Measurements from ENCODE around the gene C1QL4.
A peak's percentile ranks its signal among the peaks of the same experiment; 100 is the strongest.

Gene C1QL4

GRCh38 chr12:49328816-49329215, 8.2 kb downstream of the C1QL4 start:
- H3K4me3 ChIP-seq (ENCODE audit: control insufficient read depth, low read depth, low read length): no peak overlapping the region
- TF ChIP-seq, protein P1, sequence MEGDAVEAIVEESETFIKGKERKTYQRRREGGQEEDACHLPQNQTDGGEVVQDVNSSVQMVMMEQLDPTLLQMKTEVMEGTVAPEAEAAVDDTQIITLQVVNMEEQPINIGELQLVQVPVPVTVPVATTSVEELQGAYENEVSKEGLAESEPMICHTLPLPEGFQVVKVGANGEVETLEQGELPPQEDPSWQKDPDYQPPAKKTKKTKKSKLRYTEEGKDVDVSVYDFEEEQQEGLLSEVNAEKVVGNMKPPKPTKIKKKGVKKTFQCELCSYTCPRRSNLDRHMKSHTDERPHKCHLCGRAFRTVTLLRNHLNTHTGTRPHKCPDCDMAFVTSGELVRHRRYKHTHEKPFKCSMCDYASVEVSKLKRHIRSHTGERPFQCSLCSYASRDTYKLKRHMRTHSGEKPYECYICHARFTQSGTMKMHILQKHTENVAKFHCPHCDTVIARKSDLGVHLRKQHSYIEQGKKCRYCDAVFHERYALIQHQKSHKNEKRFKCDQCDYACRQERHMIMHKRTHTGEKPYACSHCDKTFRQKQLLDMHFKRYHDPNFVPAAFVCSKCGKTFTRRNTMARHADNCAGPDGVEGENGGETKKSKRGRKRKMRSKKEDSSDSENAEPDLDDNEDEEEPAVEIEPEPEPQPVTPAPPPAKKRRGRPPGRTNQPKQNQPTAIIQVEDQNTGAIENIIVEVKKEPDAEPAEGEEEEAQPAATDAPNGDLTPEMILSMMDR (conservative IDR thresholded peaks at IDR 0.05; ENCODE audit: control insufficient read depth, insufficient read depth, low read depth, low read length): no peak
- DNase-seq (ENCODE audit: low read depth): no peak

GRCh38 chr12:49327887-49328286, 9.1 kb downstream of the C1QL4 start:
- no peak for DNase-seq (ENCODE audit: low read depth)
- TF ChIP-seq, protein P1 (conservative IDR thresholded peaks at IDR 0.05; ENCODE audit: control insufficient read depth, insufficient read depth, low read depth, low read length): no peak
- H3K4me3 ChIP-seq (ENCODE audit: control insufficient read depth, low read depth, low read length): no peak overlapping the region

DNA sequence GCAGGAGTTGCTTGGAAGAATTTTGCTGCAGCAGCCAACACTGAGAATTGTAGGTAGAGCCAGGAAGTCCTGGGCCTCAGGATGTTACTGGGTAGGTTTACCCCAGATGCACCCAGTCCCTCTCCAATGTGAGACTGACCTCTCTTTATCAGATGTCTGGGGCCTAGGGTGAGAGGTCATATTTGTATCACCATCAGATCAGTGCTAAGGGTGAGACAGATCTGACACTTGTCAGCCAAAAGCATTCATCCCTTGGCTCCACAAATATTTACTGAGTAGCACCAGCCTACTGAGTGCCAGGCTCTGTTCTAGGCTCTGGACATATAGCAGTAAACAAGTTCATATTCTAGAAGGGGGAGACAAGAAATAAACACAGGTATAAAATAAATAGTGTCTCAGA, 9.6 kb downstream of the C1QL4 start:
- no peak for DNase-seq (ENCODE audit: low read depth)
- H3K4me3 ChIP-seq (ENCODE audit: control insufficient read depth, low read depth, low read length): no peak overlapping the region
- TF ChIP-seq, protein P1 (conservative IDR thresholded peaks at IDR 0.05; ENCODE audit: control insufficient read depth, insufficient read depth, low read depth, low read length): no peak

GRCh38 chr12:49325606-49326005, 11.4 kb downstream of the C1QL4 start:
- TF ChIP-seq, protein P1 (conservative IDR thresholded peaks at IDR 0.05; ENCODE audit: control insufficient read depth, insufficient read depth, low read depth, low read length): no peak
- no peak overlapping the region for H3K4me3 ChIP-seq (ENCODE audit: control insufficient read depth, low read depth, low read length)

GRCh38 chr12:49323524-49324097, 13.4 kb downstream of the C1QL4 start:
- TF ChIP-seq, protein P1 (conservative IDR thresholded peaks at IDR 0.05; ENCODE audit: control insufficient read depth, insufficient read depth, low read depth, low read length): no peak
- DNase-seq (ENCODE audit: low read depth): no peak
- peak overlapping the region; percentile 94 for H3K4me3 ChIP-seq (ENCODE audit: control insufficient read depth, low read depth, low read length)

More at GRCh38 chr12:49325606-49326005, 11.4 kb downstream of the C1QL4 start:
- DNase-seq (ENCODE audit: low read depth): no peak

DNA sequence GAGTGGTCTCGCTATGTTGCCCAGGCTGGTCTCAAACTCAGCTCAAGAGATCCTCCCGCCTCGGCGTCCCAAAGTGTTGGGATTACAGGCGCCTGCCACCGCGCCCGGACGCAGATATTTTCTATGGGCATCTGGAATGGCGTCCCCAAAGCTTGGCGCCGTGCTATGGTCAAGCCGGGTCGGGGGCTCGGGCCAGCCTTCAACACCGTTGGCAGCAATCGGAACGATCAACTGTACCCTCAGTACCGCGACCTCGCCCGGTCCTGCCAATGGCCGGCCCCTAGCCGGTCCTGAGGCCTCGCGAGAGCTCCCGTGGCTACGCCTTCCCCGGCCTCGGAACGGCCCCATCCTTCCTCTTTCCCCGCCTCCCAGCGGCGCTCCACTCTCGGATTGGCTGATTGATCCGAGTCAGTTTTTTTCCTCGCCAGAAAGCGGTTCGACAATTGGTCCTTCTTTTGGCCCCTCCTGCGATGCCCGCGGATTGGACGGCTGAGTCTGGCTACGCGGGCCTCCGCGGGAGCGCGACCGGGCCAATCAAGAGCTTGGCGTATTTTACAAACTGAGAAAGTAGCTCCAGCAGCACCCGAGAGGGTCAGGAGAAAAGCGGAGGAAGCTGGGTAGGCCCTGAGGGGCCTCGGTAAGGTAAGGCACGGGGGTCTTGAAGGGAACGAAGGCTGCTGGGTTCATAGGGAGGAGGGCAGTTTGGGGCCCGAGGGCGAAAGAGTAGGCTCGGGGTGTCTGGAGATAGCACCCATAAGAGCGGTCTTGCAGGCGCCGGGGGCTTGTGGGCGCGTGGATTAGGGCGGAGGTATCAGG, 14.1 kb downstream of the C1QL4 start, which contains the start of gene TROAP:
TSS of gene TROAP (plus strand) at position 548 of the 816 bp plus-strand sequence. CDS start 354 bp downstream, outside the sequence.
- TF ChIP-seq, protein P1 (conservative IDR thresholded peaks at IDR 0.05; ENCODE audit: control insufficient read depth, insufficient read depth, low read depth, low read length): no peak
- DNase-seq (ENCODE audit: low read depth): peak; percentile 98
- H3K4me3 ChIP-seq (ENCODE audit: control insufficient read depth, low read depth, low read length): peak within 1 kb of the TSS; percentile 94
